Measurements from ENCODE around the gene LTB. TPM values are rescaled to one million over a fixed set of nuclear protein-coding genes. Genes with fewer than 3 reads are reported as not detected.

The LTB gene
- total and polyA plus RNA-seq, 2 of the 4 experiments (the other 2 are of a cell fraction), result not detected

GRCh38 chr6:31587791-31588777 is 5.9 kb upstream of the LTB start:
- Histone ChIP-seq H3K27ac (ENCODE audit: insufficient read depth, low read length) (no peak overlapping the region), H3K4ac (ENCODE audit: low read depth, low read length) (no peak overlapping the region), H4K8ac (ENCODE audit: low read depth in 2 of 2, low read length in 2 of 2) (no peak overlapping the region), H3K18ac (ENCODE audit: low read depth, low read length) (no peak overlapping the region), H2AFZ (replicated peaks; ENCODE audit: low read length, poor library complexity) (no peak overlapping the region), H2AK5ac (ENCODE audit: low read depth, low read length) (no peak overlapping the region), H3K27me3 (ENCODE audit: control insufficient read depth, insufficient read depth, low read length) (peaks cover 11% of the 10 kb centered on the region), H3K9me1 (ENCODE audit: insufficient read depth, low read length) (peaks cover 3% of the 10 kb centered on the region; the same call in 1 of the 2 replicates), H2BK20ac (ENCODE audit: low read depth, low read length) (no peak overlapping the region), H4K5ac (ENCODE audit: low read depth, low read length) (no peak overlapping the region), H2BK120ac (ENCODE audit: low read depth, low read length) (no peak overlapping the region), H4K91ac (ENCODE audit: insufficient read depth, low read depth, low read length) (no peak overlapping the region), H3K4me3 (ENCODE audit: insufficient read depth, low read depth, low read length) (no peak overlapping the region), H3K36me3 (ENCODE audit: control insufficient read depth, insufficient read depth, low read length) (no peaks in the 10 kb centered on the region), H3K56ac (ENCODE audit: extremely low read depth, insufficient read depth, low read length) (no peak overlapping the region), H4K20me1 (ENCODE audit: insufficient read depth, low read length) (no peaks in the 10 kb centered on the region), H3K4me2 (ENCODE audit: low read depth, low read length) (no peak overlapping the region), H3K23ac (ENCODE audit: low read depth, low read length) (no peak overlapping the region), H3K9ac (ENCODE audit: low read depth, low read length) (no peak overlapping the region), H2AK9ac (replicated peaks; ENCODE audit: low read depth, low read length, poor library complexity) (no peak overlapping the region), H2BK5ac (ENCODE audit: low read depth, low read length, poor library complexity, severe bottlenecking) (no peak overlapping the region), H3K14ac (replicated peaks; ENCODE audit: low read depth, low read length) (no peak overlapping the region), H2BK15ac (ENCODE audit: low read depth, low read length) (no peak overlapping the region), H3K79me1 (ENCODE audit: low read depth in 1 of 2, low read length in 2 of 2) (no peaks in the 10 kb centered on the region), H3K4me1 (ENCODE audit: control insufficient read depth, insufficient read depth, low read length) (no peaks in the 10 kb centered on the region; the same call in 1 of the 2 replicates), H3K9me3 (ENCODE audit: control insufficient read depth, insufficient read depth, low read length) (no peaks in the 10 kb centered on the region)
- no peak for DNase-seq
- POLR2A ChIA-PET (ENCODE audit: unreplicated experiment), result no interaction called here
- no peak; the same call in 1 of the 2 replicates for ATAC-seq (ENCODE audit: low read depth)
- dilution Hi-C loops (cut with HindIII; ENCODE audit: low sequenced_read_pairs, unreplicated experiment), result no loop called here
- in situ Hi-C loops (cut with MboI; ENCODE audit: low sequenced_read_pairs), result no loop called here
- intact Hi-C loops (cut with micrococcal nuclease), result no loop called here
- 58% methylated on average over 5 of the region's 12 CpGs; no CpG with 5 or more reads in 1 of the 2 experiments for WGBS, 2 experiments (ENCODE audit: extremely low coverage in 2 of 2, insufficient read length in 1 of 2)
- CTCF ChIA-PET, result interaction anchor here (2.9 kb wide), 1 partner anchor 10 kb away, joined by 9 read pairs; no protein-coding TSS in a partner anchor
- no TSS peak for BruUV-seq (replicated peaks)
- TF ChIP-seq NFE2L2 (IDR thresholded peaks at IDR 0.05; ENCODE audit: low read depth, low read length) (no peak), BHLHE40 (IDR thresholded peaks at IDR 0.05; ENCODE audit: low read depth, low read length) (no peak), POLR2A (IDR thresholded peaks at IDR 0.05; ENCODE audit: low read depth, low read length) (no peak), RCOR1 (IDR thresholded peaks at IDR 0.05; ENCODE audit: insufficient replicate concordance, low read length) (no peak), MAZ (IDR thresholded peaks at IDR 0.05; ENCODE audit: borderline replicate concordance, low read depth, low read length) (no peak), MAFK (IDR thresholded peaks at IDR 0.05; ENCODE audit: low read depth, low read length) (no peak), SMC3 (IDR thresholded peaks at IDR 0.05; ENCODE audit: low read depth, low read length) (no peak), USF2 (IDR thresholded peaks at IDR 0.05; ENCODE audit: low read depth, low read length) (no peak), CEBPB (IDR thresholded peaks at IDR 0.05; ENCODE audit: low read depth, low read length) (no peak), ELK1 (IDR thresholded peaks at IDR 0.05; ENCODE audit: borderline replicate concordance, low read depth, low read length) (no peak), RAD21 (IDR thresholded peaks at IDR 0.05; ENCODE audit: low read length) (no peak), FOS (IDR thresholded peaks at IDR 0.05; ENCODE audit: low read depth, low read length) (no peak), RFX5 (IDR thresholded peaks at IDR 0.05; ENCODE audit: low read depth, low read length) (no peak)
- TF ChIP-seq, protein P1, sequence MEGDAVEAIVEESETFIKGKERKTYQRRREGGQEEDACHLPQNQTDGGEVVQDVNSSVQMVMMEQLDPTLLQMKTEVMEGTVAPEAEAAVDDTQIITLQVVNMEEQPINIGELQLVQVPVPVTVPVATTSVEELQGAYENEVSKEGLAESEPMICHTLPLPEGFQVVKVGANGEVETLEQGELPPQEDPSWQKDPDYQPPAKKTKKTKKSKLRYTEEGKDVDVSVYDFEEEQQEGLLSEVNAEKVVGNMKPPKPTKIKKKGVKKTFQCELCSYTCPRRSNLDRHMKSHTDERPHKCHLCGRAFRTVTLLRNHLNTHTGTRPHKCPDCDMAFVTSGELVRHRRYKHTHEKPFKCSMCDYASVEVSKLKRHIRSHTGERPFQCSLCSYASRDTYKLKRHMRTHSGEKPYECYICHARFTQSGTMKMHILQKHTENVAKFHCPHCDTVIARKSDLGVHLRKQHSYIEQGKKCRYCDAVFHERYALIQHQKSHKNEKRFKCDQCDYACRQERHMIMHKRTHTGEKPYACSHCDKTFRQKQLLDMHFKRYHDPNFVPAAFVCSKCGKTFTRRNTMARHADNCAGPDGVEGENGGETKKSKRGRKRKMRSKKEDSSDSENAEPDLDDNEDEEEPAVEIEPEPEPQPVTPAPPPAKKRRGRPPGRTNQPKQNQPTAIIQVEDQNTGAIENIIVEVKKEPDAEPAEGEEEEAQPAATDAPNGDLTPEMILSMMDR (conservative IDR thresholded peaks at IDR 0.05; ENCODE audit: low read depth, low read length), result no peak
